WTC11 (cell line): ENCODE data around the gene NEURL4.

Experiments used
- CTCF ChIP-seq: fragments of 200-600 bp; IDR thresholded peaks from 2 replicates; pipeline ENCODE4 v1.8.0; 2022; ENCODE audit warnings: antibody characterized with exemption
- FOXP4 ChIP-seq: sonication (generic); formaldehyde crosslinking; IDR thresholded peaks from 2 replicates; pipeline ENCODE4 v1.8.0; 2022; ENCODE audit warnings: mild to moderate bottlenecking, missing genetic modification reagents
- GTF2I ChIP-seq: fragments of 250-450 bp; sonication (Bioruptor Pico); conservative IDR thresholded peaks from 2 replicates; pipeline ENCODE4 v1.4.0; 2021; ENCODE audit warnings: mild to moderate bottlenecking
- IRF2 ChIP-seq: sonication (generic); formaldehyde crosslinking; IDR thresholded peaks from 2 replicates; pipeline ENCODE4 v1.8.0; 2022; ENCODE audit warnings: low read depth, missing genetic modification reagents, borderline replicate concordance
- MAX ChIP-seq: sonication (generic); formaldehyde crosslinking; IDR thresholded peaks from 2 replicates; pipeline ENCODE4 v1.8.0; 2022; ENCODE audit warnings: mild to moderate bottlenecking, missing genetic modification reagents
- ZNF121 ChIP-seq: sonication (generic); formaldehyde crosslinking; IDR thresholded peaks from 2 replicates; pipeline ENCODE4 v1.8.0; 2023; ENCODE audit warnings: missing genetic modification reagents
- ZNF232 ChIP-seq: sonication (generic); formaldehyde crosslinking; IDR thresholded peaks from 2 replicates; pipeline ENCODE4 v1.8.0; 2022; ENCODE audit warnings: mild to moderate bottlenecking, missing genetic modification reagents

- no peak for TF ChIP-seq IRF2 (CRISPR knock-in tag)
- no peak for TF ChIP-seq ZNF232 (CRISPR knock-in tag)
- no peak for TF ChIP-seq GTF2I (CRISPR knock-in tag)
- no peak for TF ChIP-seq CTCF
- TF ChIP-seq ZNF121 (CRISPR knock-in tag), result no peak
- no peak for TF ChIP-seq FOXP4
- no peak for TF ChIP-seq MAX (CRISPR knock-in tag)
Measured at GRCh38 chr17:7332111-7332510, 3.0 kb upstream of the NEURL4 start.
